GM12878 (cell line): ENCODE data around the gene LRP1B. TPM values are rescaled to one million over a fixed set of nuclear protein-coding genes. Genes with fewer than 3 reads are reported as not detected.
A peak's percentile ranks its signal among the peaks of the same experiment; 100 is the strongest.

Experiments
- ATF3 ChIP-seq: IDR thresholded peaks from 2 replicates; pipeline ENCODE4 v1.6.1; 2011; ENCODE audit warnings: low read depth, mild to moderate bottlenecking, low read length, moderate library complexity, borderline replicate concordance; ENCODE audit errors: extremely low read depth
- BCLAF1 ChIP-seq: fragments of 450-650 bp; IDR thresholded peaks from 2 replicates; pipeline ENCODE4 v1.6.1; 2017; ENCODE audit warnings: antibody characterized with exemption, mild to moderate bottlenecking, moderate library complexity
- BRCA1 ChIP-seq: IDR thresholded peaks from 2 replicates; pipeline ENCODE4 v1.6.1; 2011; ENCODE audit warnings: low read depth, low read length, improper control_type of control experiment
- CHD2 ChIP-seq: IDR thresholded peaks from 2 replicates; pipeline ENCODE4 v1.6.1; 2011; ENCODE audit warnings: low read depth, low read length, improper control_type of control experiment, borderline replicate concordance
- CUX1 ChIP-seq: IDR thresholded peaks from 2 replicates; pipeline ENCODE4 v1.6.1; 2012; ENCODE audit warnings: improper control_type of control experiment, low read depth, low read length; ENCODE audit not compliant: insufficient replicate concordance
- ESRRA ChIP-seq: IDR thresholded peaks from 2 replicates; pipeline ENCODE4 v1.6.1; 2012; ENCODE audit warnings: mild to moderate bottlenecking, low read length, improper control_type of control experiment
- HCFC1 ChIP-seq: fragments of 150-350 bp; IDR thresholded peaks from 2 replicates; pipeline ENCODE4 v1.6.1; 2014; ENCODE audit warnings: low read length
- MYC ChIP-seq: IDR thresholded peaks from 2 replicates; pipeline ENCODE4 v1.6.1; 2011; ENCODE audit warnings: mild to moderate bottlenecking, low read length, moderate library complexity, inconsistent platforms; ENCODE audit not compliant: insufficient read depth, insufficient replicate concordance, insufficient read length, severe bottlenecking
- NR2C2 ChIP-seq: IDR thresholded peaks from 2 replicates; pipeline ENCODE4 v1.6.1; 2011; ENCODE audit warnings: borderline replicate concordance, low read depth; ENCODE audit not compliant: control insufficient read depth, insufficient read length
- PAX5 ChIP-seq: IDR thresholded peaks from 2 replicates; pipeline ENCODE4 v1.6.1; 2011; ENCODE audit warnings: low read depth, low read length, borderline replicate concordance
- PML ChIP-seq: IDR thresholded peaks from 2 replicates; pipeline ENCODE4 v1.6.1; 2012; ENCODE audit warnings: low read length, inconsistent platforms
- SMAD1 ChIP-seq: fragments of 450-650 bp; IDR thresholded peaks from 2 replicates; pipeline ENCODE4 v1.6.1; 2018; ENCODE audit warnings: mild to moderate bottlenecking, low read depth; ENCODE audit not compliant: partially characterized antibody
- SREBF2 ChIP-seq: IDR thresholded peaks from 2 replicates; pipeline ENCODE4 v1.6.1; 2012; ENCODE audit warnings: mild to moderate bottlenecking, low read length
- SUPT20H ChIP-seq: IDR thresholded peaks from 2 replicates; pipeline ENCODE4 v1.6.1; 2011; ENCODE audit warnings: low read depth, mild to moderate bottlenecking, low read length, moderate library complexity, borderline replicate concordance; ENCODE audit not compliant: control insufficient read depth
- TCF12 ChIP-seq: IDR thresholded peaks from 2 replicates; pipeline ENCODE4 v1.6.1; 2011; ENCODE audit warnings: low read depth, mild to moderate bottlenecking, low read length
- YY1 ChIP-seq: IDR thresholded peaks from 2 replicates; pipeline ENCODE4 v1.6.1; 2011; ENCODE audit warnings: low read depth, mild to moderate bottlenecking, low read length
- ZNF384 ChIP-seq: IDR thresholded peaks from 2 replicates; pipeline ENCODE4 v1.6.1; 2012; ENCODE audit warnings: low read depth, mild to moderate bottlenecking, low read length, improper control_type of control experiment, borderline replicate concordance
- ZNF592 ChIP-seq: fragments of 450-650 bp; IDR thresholded peaks from 2 replicates; pipeline ENCODE4 v1.6.1; 2017; ENCODE audit warnings: mild to moderate bottlenecking, moderate library complexity
- polyA plus RNA-seq, 11 experiments: library from polyadenylated mRNA; depleted of rRNA in 4 of 11; unstranded in 6 of 11; stranded (reverse) in 5 of 11; fragments of >200 nt; fragmentation: Nextera tagmentation in 4 of 11; fragmentation: Illumina TruSeq in 1 of 11; extraction: Ambion mirVana in 4 of 11; extraction: Trizol in 1 of 11; gene quantifications; 1 replicate in 1 of 11; 2 replicates in 10 of 11; pipeline versions ENCODE4 v1.2.1 to v1.2.3, GENCODE V29; 2011 to 2016; ENCODE audit warnings: inconsistent platforms in 2 of 11, missing spikeins in 2 of 11, low read depth in 1 of 11
- total RNA-seq, 4 experiments: library from RNA; depleted of rRNA in 3 of 4; stranded (reverse); fragments of >200 nt in 3 of 4; fragmentation: Illumina TruSeq in 1 of 4; extraction: Trizol in 1 of 4; gene quantifications; 2 replicates each; pipeline versions ENCODE4 v1.2.1 to v1.2.3, GENCODE V29; 2013 to 2021

Gene LRP1B
- total and polyA plus RNA-seq, 10 of the 15 experiments (the other 5 are each of a cell fraction or from before 2014, with no cell fraction given): under 0.01 to 0.06 (median 0.03) TPM; not detected in 5

GRCh38 chr2:141513853-141514252 is 617.0 kb downstream of the LRP1B start (continued):
- TF ChIP-seq BCLAF1 (no peak), MYC (no peak), ZNF592 (no peak), BRCA1 (no peak), ATF3 (no peak), PAX5 (peak; percentile 90; the same call in 1 of the 2 replicates), TCF12 (peak; percentile 57; the same call in 1 of the 2 replicates), PML (peak; percentile 90), SUPT20H (no peak), CUX1 (no peak), CHD2 (no peak), HCFC1 (no peak), SMAD1 (no peak), SREBF2 (no peak), NR2C2 (no peak), ESRRA (no peak), YY1 (peak; percentile 80), ZNF384 (no peak)
